Measurements from ENCODE around the gene DUSP9.

DNA sequence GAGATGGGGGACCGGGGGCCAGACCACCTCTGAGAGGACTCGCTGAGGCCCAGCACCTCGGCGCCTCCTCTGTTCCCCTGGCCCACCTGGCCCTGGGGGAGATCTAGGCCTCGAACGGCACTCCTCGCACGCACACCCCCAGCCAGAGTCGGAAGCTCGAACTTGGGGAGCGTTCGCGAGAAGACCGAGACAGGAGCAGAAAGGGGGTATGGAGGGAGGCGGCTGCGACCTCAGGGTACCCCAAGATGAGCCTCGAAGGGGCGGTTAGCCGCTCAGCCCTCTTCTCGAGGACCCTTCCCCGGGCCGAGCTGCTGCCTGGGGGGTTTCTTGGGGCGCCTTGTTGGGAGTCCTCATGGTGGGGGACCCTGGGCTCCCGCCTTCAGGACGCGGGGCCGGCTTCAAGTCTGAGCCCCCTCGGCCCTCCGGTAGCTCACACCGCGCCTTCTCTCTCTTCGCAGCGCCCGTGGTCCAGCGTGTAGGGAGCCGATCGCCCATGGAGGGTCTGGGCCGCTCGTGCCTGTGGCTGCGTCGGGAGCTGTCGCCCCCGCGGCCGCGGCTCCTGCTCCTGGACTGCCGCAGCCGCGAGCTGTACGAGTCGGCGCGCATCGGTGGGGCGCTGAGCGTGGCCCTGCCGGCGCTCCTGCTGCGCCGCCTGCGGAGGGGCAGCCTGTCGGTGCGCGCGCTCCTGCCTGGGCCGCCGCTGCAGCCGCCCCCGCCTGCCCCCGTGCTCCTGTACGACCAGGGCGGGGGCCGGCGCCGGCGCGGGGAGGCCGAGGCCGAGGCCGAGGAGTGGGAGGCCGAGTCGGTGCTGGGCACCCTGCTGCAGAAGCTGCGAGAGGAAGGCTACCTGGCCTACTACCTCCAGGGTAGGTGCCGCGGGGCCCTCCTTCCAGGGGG, 706 bp downstream of the DUSP9 start:
- TF ChIP-seq, protein P1, sequence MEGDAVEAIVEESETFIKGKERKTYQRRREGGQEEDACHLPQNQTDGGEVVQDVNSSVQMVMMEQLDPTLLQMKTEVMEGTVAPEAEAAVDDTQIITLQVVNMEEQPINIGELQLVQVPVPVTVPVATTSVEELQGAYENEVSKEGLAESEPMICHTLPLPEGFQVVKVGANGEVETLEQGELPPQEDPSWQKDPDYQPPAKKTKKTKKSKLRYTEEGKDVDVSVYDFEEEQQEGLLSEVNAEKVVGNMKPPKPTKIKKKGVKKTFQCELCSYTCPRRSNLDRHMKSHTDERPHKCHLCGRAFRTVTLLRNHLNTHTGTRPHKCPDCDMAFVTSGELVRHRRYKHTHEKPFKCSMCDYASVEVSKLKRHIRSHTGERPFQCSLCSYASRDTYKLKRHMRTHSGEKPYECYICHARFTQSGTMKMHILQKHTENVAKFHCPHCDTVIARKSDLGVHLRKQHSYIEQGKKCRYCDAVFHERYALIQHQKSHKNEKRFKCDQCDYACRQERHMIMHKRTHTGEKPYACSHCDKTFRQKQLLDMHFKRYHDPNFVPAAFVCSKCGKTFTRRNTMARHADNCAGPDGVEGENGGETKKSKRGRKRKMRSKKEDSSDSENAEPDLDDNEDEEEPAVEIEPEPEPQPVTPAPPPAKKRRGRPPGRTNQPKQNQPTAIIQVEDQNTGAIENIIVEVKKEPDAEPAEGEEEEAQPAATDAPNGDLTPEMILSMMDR (IDR thresholded peaks at IDR 0.05 in 2 of 3, conservative IDR thresholded peaks at IDR 0.05 in 1 of 3; ENCODE audit: borderline replicate concordance in 1 of 3, insufficient read depth in 1 of 3, low read depth in 2 of 3, low read length in 2 of 3) = no peak
- TF ChIP-seq, protein P2, sequence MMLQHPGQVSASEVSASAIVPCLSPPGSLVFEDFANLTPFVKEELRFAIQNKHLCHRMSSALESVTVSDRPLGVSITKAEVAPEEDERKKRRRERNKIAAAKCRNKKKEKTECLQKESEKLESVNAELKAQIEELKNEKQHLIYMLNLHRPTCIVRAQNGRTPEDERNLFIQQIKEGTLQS (IDR thresholded peaks at IDR 0.05) = no peak
- no peak for TF ChIP-seq ELF1 (IDR thresholded peaks at IDR 0.05; ENCODE audit: borderline replicate concordance, low read depth)
- no peak for TF ChIP-seq POLR2AphosphoS5 (IDR thresholded peaks at IDR 0.05; ENCODE audit: low read depth, low read length)
- TF ChIP-seq SIN3A (IDR thresholded peaks at IDR 0.05; ENCODE audit: low read depth) = no peak
- peak; percentile 12; the same call in 1 of the 2 replicates for TF ChIP-seq ZFX (IDR thresholded peaks at IDR 0.05)
- TF ChIP-seq POLR2A (IDR thresholded peaks at IDR 0.05; ENCODE audit: borderline replicate concordance, extremely low read depth, insufficient read depth, insufficient read length) = no peak
- TF ChIP-seq ZNF274 (IDR thresholded peaks at IDR 0.05; ENCODE audit: low read depth, low read length) = no peak
- no peak for TF ChIP-seq JUND (IDR thresholded peaks at IDR 0.05)
- no peak for TF ChIP-seq EZH2phosphoT487 (IDR thresholded peaks at IDR 0.05; ENCODE audit: borderline replicate concordance)
- TF ChIP-seq EGR1 (IDR thresholded peaks at IDR 0.05; ENCODE audit: low read depth) = no peak
- no peak for TF ChIP-seq EZH2 (IDR thresholded peaks at IDR 0.05)
- no peak for TF ChIP-seq FOSL1 (IDR thresholded peaks at IDR 0.05; ENCODE audit: low read depth)
- TF ChIP-seq, protein P3, sequence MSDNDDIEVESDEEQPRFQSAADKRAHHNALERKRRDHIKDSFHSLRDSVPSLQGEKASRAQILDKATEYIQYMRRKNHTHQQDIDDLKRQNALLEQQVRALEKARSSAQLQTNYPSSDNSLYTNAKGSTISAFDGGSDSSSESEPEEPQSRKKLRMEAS (IDR thresholded peaks at IDR 0.05) = no peak

Measured in HCT116 (cell line).